CD4-positive, alpha-beta T cell treated with Interleukin-15 for 4 hours (primary cell): ENCODE measurements around the gene ZNF112.

Experiments
- DNase-seq: peaks from one replicate; pipeline ENCODE4 v3.0.0-alpha.2; 2020; ENCODE audit warnings: low spot score

ZNF112 gene

GRCh38 chr19:44280916-44281315, 75.6 kb downstream of the ZNF112 start:
- no peak for DNase-seq

DNA sequence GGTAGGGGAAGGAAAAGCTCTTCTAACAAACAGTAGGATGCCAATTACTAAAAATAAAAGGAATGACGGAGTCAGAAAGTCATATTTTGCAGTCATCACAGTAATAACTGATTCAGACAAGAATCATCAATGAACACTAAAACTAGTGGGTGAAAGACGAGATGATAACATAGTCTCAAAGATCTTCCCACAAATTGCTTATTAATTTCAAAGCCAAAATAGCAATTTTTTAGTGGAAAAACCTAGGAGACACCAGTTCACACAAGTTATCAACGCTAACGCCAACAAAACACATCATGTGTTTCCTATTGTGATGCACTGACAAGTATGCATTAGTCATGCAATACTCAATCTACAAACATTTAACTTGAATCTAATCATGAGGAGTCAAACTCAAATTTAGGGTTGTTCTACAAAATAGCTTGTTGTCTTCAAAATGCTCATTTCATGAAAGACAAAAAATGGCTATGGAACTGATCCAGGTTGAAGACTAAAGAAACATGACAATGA, 78.2 kb downstream of the ZNF112 start:
- DNase-seq, result no peak

- DNase-seq, result no peak
These were observed 79.1 kb downstream of the ZNF112 start for GRCh38 chr19:44277331-44277730.
